Activated T-cell treated with anti-CD3 and anti-CD28 coated beads, Interleukin-2, amount 50 U/mL, for 48 hours (primary cell): ENCODE measurements around the gene PRKAA2.

Experiments used
- DNase-seq, 2 experiments: peaks; one replicate each; pipeline ENCODE4 v3.0.0-alpha.2; 2020

Gene PRKAA2

GRCh38 chr1:56655991-56656613 lies 11.0 kb downstream of the PRKAA2 start:
- no peak for DNase-seq

GRCh38 chr1:56658254-56658653 lies 13.1 kb downstream of the PRKAA2 start:
- no peak for DNase-seq

GRCh38 chr1:56660293-56660692 lies 15.2 kb downstream of the PRKAA2 start:
- no peak for DNase-seq

- DNase-seq: no peak
Measured at GRCh38 chr1:56663846-56664245, 18.7 kb downstream of the PRKAA2 start.

GRCh38 chr1:56665384-56665783 lies 20.3 kb downstream of the PRKAA2 start:
- no peak for DNase-seq

GRCh38 chr1:56666112-56666608 lies 21.0 kb downstream of the PRKAA2 start:
- DNase-seq: no peak

- no peak for DNase-seq
Measured at GRCh38 chr1:56670350-56670749, 25.2 kb downstream of the PRKAA2 start.

- no peak for DNase-seq
Measured at GRCh38 chr1:56671085-56671484, 26.0 kb downstream of the PRKAA2 start.

GRCh38 chr1:56671542-56671941 lies 26.4 kb downstream of the PRKAA2 start:
- no peak for DNase-seq

GRCh38 chr1:56672579-56672978 lies 27.5 kb downstream of the PRKAA2 start:
- DNase-seq: no peak

GRCh38 chr1:56675763-56676162 lies 30.6 kb downstream of the PRKAA2 start:
- DNase-seq: no peak

- DNase-seq: no peak
Measured at GRCh38 chr1:56676571-56677035, 31.5 kb downstream of the PRKAA2 start.

- DNase-seq: no peak
Measured at GRCh38 chr1:56683569-56683968, 38.5 kb downstream of the PRKAA2 start.

- DNase-seq: no peak
Measured at GRCh38 chr1:56686169-56686568, 41.1 kb downstream of the PRKAA2 start.

GRCh38 chr1:56688522-56689026 lies 43.5 kb downstream of the PRKAA2 start:
- DNase-seq: no peak

GRCh38 chr1:56696663-56697062 lies 51.5 kb downstream of the PRKAA2 start:
- no peak for DNase-seq

GRCh38 chr1:56703747-56704146 lies 58.6 kb downstream of the PRKAA2 start:
- DNase-seq: no peak

GRCh38 chr1:56707379-56707778 lies 62.3 kb downstream of the PRKAA2 start:
- no peak for DNase-seq

- DNase-seq: no peak
Measured at GRCh38 chr1:56709269-56709880, 64.3 kb downstream of the PRKAA2 start.

- DNase-seq: no peak
Measured at GRCh38 chr1:56709995-56710394, 64.9 kb downstream of the PRKAA2 start.

GRCh38 chr1:56710646-56711045 lies 65.5 kb downstream of the PRKAA2 start:
- no peak for DNase-seq

GRCh38 chr1:56712150-56712549 lies 67.0 kb downstream of the PRKAA2 start:
- DNase-seq: no peak

- no peak for DNase-seq
Measured at GRCh38 chr1:56713112-56713511, 68.0 kb downstream of the PRKAA2 start.

GRCh38 chr1:56715156-56715555 lies 70.0 kb downstream of the PRKAA2 start:
- no peak for DNase-seq

- no peak for DNase-seq
Measured at GRCh38 chr1:56719171-56719570, 74.1 kb downstream of the PRKAA2 start.
